Right lobe of liver (tissue), 6 donors: ENCODE results near the gene NAA15. TPM values are rescaled to one million over a fixed set of nuclear protein-coding genes. Genes with fewer than 3 reads are reported as not detected.
A peak's percentile ranks its signal among the peaks of the same experiment; 100 is the strongest.
"Not testable (repeated sequence)": the region's sequence is repeated elsewhere in the genome, so short reads cannot be mapped to it uniquely, and the experiment has no call there.

Experiments
- ATAC-seq, 4 donors: fragments of 200-7000 bp; cut with Tn5 transposase; one replicate each; pipeline ENCODE4 v1.9.1; 2020; ENCODE audit warnings: mild to moderate bottlenecking in 4 of 4, moderate library complexity in 4 of 4
- DNase-seq, 3 donors: peaks; one replicate each; pipeline ENCODE4 v3.0.0-alpha.2; 2020
- H3K27ac ChIP-seq, 3 donors: fragments of 200-600 bp; one replicate each; pipeline ENCODE4 v1.8.0; 2022
- H3K27me3 ChIP-seq, 2 donors: fragments of 200-600 bp; one replicate each; pipeline ENCODE4 v1.8.0; 2022
- H3K36me3 ChIP-seq, 4 donors: fragments of 200-600 bp; sonication (generic) in 1 of 4; one replicate each; pipeline versions ENCODE4 v1.5.1 to v1.8.0; 2017 to 2022; ENCODE audit warnings: control low read depth in 1 of 4
- H3K4me1 ChIP-seq, 4 donors: fragments of 200-600 bp; sonication (generic) in 1 of 4; one replicate each; pipeline versions ENCODE4 v1.5.1 to v1.8.0; 2017 to 2022; ENCODE audit warnings: control low read depth in 1 of 4
- H3K4me3 ChIP-seq, 3 donors: fragments of 200-600 bp; one replicate each; pipeline ENCODE4 v1.8.0; 2022
- H3K9me3 ChIP-seq, 4 donors: fragments of 200-600 bp; sonication (generic) in 1 of 4; one replicate each; pipeline versions ENCODE4 v1.5.1 to v1.8.0; 2017 to 2022; ENCODE audit warnings: control low read depth in 1 of 4
- POLR2A ChIP-seq: fragments of 450-650 bp; IDR thresholded peaks from one replicate; pipeline ENCODE4 v1.6.1; 2017; ENCODE audit warnings: antibody characterized with exemption, mild to moderate bottlenecking
- WGBS: methylation state at CpG from one replicate; pipeline ENCODE4 v1.1.6; 2018; ENCODE audit warnings: low coverage, low lambda C conversion rate; ENCODE audit not compliant: insufficient coverage; ENCODE audit errors: missing lambda C conversion rate; 5-methylcytosine and 5-hydroxymethylcytosine counted together
- intact Hi-C, 2 donors: fragments of 100-400 bp; cut with DNase I; formaldehyde crosslinking; loops; one replicate each; pipeline versions ENCODE4 v1.11.2 to v1.14.1; 2022
- small RNA-seq, 2 experiments: library from RNA; depleted of rRNA; stranded (forward); fragments of <200 nt; gene quantifications; one replicate each; pipeline ENCODE3, GENCODE V24; 2016
- total RNA-seq, 6 experiments: library from RNA; depleted of rRNA in 2 of 6; stranded (reverse); fragments of >200 nt in 2 of 6; fragmentation: NEBNext Ultra II Directional in 3 of 6; extraction: Animal tissue kit (Norgen Biotek cat#: 25700) in 3 of 6; gene quantifications; one replicate each; pipeline versions ENCODE4 v1.1.0 to v1.2.4, GENCODE V29; 2016 to 2023
- TF ChIP-seq, protein P1 (sequence below), 4 donors: fragments of 200-600 bp in 3 of 4; fragments of 450-650 bp in 1 of 4; IDR thresholded peaks; one replicate each; pipeline versions ENCODE4 v1.5.1 to v1.8.0; 2016 to 2022; ENCODE audit warnings: antibody characterized with exemption in 4 of 4, mild to moderate bottlenecking in 2 of 4
- donor health status: DM: no; HTN: yes; CAD: no.
- donor health status: DM: no; HTN: no; CAD: no.
- donor health status: DM: no; HTN: no; CAD: no.
- donor health status: DM: no; HTN: yes; CAD: no.
- donor health status: DM: no; HTN: yes; CAD: no.

NAA15 gene
- total RNA-seq, 6 experiments from 2014 or later, result 13.3 to 19.8 (median 16.5) TPM

DNA sequence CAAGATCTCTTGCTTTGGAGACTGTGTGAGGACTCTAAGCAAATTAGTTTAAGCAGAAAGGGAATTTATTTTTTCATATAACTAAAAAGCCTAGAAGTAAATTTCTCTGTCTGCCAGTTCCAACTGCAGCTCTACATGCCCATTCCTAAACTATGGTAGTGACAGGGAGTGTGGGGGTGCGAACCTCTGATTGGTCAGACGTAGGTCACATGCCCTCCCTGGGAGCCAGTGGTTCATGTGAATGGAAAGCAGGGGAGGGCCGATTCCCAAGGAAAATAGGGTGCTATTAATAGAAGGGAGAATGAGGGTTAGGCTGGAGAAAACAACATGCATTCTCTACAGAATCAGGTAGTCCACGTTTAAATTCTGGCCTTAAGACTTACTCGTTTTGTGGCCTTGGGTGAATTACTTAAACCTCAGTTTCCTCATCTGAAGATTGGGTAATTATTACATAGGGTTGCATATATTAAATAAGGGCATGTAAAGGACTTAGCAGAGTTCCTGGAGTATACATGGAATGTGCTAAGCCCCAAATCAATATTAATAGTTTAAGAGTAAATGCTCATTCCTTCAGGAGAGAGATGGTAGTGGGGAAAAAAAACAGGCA lies 159.8 kb downstream of the NAA15 start:
- H3K4me3 ChIP-seq, result no peak overlapping the region
- WGBS, result 81% methylated on average over 5 of the region's 5 CpGs
- DNase-seq (no peak), ATAC-seq (no peak)
- no peaks in the 10 kb centered on the region for H3K9me3 ChIP-seq
- no peak overlapping the region for H3K27ac ChIP-seq
- H3K36me3 ChIP-seq, result no peaks in the 10 kb centered on the region
- peaks cover 0 to 39% (median 2%) of the 10 kb centered on the region in 4 donors for H3K4me1 ChIP-seq
- intact Hi-C loops, result no loop called here
- TF ChIP-seq POLR2A, result no peak
- TF ChIP-seq, protein P1, sequence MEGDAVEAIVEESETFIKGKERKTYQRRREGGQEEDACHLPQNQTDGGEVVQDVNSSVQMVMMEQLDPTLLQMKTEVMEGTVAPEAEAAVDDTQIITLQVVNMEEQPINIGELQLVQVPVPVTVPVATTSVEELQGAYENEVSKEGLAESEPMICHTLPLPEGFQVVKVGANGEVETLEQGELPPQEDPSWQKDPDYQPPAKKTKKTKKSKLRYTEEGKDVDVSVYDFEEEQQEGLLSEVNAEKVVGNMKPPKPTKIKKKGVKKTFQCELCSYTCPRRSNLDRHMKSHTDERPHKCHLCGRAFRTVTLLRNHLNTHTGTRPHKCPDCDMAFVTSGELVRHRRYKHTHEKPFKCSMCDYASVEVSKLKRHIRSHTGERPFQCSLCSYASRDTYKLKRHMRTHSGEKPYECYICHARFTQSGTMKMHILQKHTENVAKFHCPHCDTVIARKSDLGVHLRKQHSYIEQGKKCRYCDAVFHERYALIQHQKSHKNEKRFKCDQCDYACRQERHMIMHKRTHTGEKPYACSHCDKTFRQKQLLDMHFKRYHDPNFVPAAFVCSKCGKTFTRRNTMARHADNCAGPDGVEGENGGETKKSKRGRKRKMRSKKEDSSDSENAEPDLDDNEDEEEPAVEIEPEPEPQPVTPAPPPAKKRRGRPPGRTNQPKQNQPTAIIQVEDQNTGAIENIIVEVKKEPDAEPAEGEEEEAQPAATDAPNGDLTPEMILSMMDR (IDR thresholded peaks at IDR 0.05), result no peak
- H3K27me3 ChIP-seq, result no peaks in the 10 kb centered on the region

DNA sequence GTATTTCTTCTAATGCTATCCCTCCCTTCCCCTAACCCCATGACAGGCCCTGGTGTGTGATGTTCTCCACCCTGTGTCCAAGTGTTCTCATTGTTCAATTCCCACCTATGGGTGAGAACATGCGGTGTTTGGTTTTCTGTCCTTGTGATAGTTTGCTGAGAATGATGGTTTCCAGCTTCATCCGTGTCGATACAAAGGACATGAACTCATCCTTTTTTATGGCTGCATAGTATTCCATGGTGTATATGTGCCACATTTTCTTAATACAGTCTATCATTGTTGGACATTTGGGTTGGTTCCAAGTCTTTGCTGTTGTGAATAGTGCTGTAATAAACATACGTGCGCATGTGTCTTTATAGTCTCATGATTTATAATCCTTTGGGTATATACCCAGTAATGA lies 163.2 kb downstream of the NAA15 start:
- 94% methylated on average over 5 of the region's 5 CpGs for WGBS
- DNase-seq, H3K9me3 ChIP-seq, H3K27ac ChIP-seq, H3K4me3 ChIP-seq, intact Hi-C loops, ATAC-seq, H3K36me3 ChIP-seq, H3K27me3 ChIP-seq: not testable (repeated sequence)
- peaks cover 0 to 28% (median 7%) of the 10 kb centered on the region in 4 donors for H3K4me1 ChIP-seq

DNA sequence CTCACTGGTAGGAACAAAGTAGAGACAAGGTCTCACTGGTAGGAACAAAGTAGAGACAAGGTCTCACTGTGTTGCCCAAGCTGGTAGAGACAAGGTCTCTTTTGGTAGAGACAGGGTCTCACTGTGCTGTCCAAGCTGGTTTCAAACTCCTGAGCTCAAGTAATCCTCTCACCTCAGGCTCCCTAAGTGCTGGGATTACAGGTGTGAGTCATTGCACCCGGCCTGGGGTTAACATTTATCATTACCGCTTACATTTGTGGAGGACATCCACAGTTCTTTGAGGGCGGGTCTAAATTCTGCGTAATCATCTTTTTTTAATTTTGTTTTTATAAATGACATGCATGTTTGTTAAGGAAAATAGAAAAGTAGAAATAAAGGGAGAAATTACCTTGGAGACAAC lies 164.6 kb downstream of the NAA15 start:
- H3K27me3 ChIP-seq, result no peaks in the 10 kb centered on the region
- H3K4me3 ChIP-seq, result no peak overlapping the region
- ATAC-seq (peak in 1 of 4 donors; percentile 45), DNase-seq (no peak)
- H3K4me1 ChIP-seq, result peaks cover 0 to 30% (median 11%) of the 10 kb centered on the region in 4 donors
- no peak overlapping the region for H3K27ac ChIP-seq
- H3K9me3 ChIP-seq, result no peaks in the 10 kb centered on the region
- TF ChIP-seq, protein P1 (IDR thresholded peaks at IDR 0.05), result no peak
- no peak for TF ChIP-seq POLR2A
- intact Hi-C loops, result no loop called here
- WGBS, result 90% methylated on average over 4 of the region's 4 CpGs
- no peaks in the 10 kb centered on the region for H3K36me3 ChIP-seq

DNA sequence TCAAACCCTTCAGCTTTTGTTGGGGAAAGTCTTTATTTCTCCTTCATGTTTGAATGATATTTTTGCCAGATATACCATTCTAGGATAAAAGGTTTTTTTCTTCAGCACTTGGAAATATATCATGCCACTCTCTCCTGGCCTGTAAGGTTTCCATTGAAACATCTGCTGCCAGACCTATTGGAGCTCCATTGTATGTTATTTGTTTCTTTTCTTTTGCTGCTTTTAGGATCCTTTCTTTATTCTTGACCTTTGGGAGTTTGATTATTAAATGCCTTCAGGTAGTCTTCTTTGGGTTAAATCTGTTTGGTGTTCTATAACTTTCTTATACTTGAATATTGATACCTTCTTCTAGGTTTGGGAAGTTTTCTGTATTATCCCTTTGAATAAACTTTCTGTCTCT lies 167.5 kb downstream of the NAA15 start:
- intact Hi-C loops, result not testable (repeated sequence)

DNA sequence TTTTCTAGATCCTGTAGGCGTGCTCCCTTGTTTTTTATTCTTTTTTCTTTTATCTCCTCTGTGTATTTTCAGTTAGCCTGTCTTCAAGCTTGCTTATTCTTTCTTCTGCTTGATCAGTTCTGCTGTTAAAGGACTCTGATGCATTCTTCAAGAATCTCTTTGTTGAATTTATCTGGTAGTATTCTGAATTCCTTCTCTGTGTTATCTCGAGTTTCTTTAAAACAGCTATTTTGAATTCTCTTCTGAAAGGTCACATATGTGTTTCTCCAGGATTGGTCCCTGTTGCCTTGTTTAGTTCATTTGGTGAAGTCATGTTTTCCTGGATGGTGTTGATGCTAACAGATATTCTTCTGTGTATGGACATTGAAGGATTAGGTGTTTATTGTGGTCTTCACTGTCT lies 167.9 kb downstream of the NAA15 start:
- WGBS, result 79% methylated on average over 2 of the region's 2 CpGs
- ATAC-seq, result no peak
- H3K27ac ChIP-seq, result peak overlapping the region in 1 of 3 donors; percentile 78
- no peaks in the 10 kb centered on the region for H3K27me3 ChIP-seq
- TF ChIP-seq POLR2A, result no peak
- TF ChIP-seq, protein P1 (IDR thresholded peaks at IDR 0.05), result no peak
- no peak for DNase-seq
- peaks cover 0 to 37% (median 11%) of the 10 kb centered on the region in 4 donors for H3K4me1 ChIP-seq
- no peaks in the 10 kb centered on the region for H3K9me3 ChIP-seq
- intact Hi-C loops, result no loop called here
- peaks cover 0 to 13% (median 0%) of the 10 kb centered on the region in 4 donors for H3K36me3 ChIP-seq
- no peak overlapping the region for H3K4me3 ChIP-seq

More for the DNA sequence above, 167.5 kb downstream of the NAA15 start:
- Histone ChIP-seq H3K36me3 (peaks cover 0 to 13% (median 0%) of the 10 kb centered on the region in 4 donors), H3K4me1 (peaks cover 0 to 37% (median 11%) of the 10 kb centered on the region in 4 donors), H3K27ac (peak overlapping the region in 1 of 3 donors; percentile 78)
- not testable (repeated sequence) for DNase-seq, H3K9me3 ChIP-seq, H3K4me3 ChIP-seq, ATAC-seq, H3K27me3 ChIP-seq

Small RNA genes lying within 50 kb of the gene (small RNA-seq; reads per million reads assigned to genes)
- 0 reads per million in 2 experiments for gene RF01225
- 0 reads per million in 2 experiments for gene RNU6-1074P
- 0 reads per million in 2 experiments for gene RNU6-1214P

Other genes with a start within 250 kb of the NAA15 start
- 10 to 100 TPM; 14.0 to 24.3 (median 16.7) TPM for gene ELF2, start 124.3 kb upstream of the NAA15 start, total RNA-seq
- under 1 TPM in 2 of 6 experiments, not detected in 4; 0.20 to 0.43 TPM for gene MGARP, start 21.3 kb upstream of the NAA15 start, total RNA-seq
- gene NDUFC1, start 972 bp downstream of the NAA15 start, total RNA-seq, result 10 to 100 TPM; 24.7 to 41.0 (median 32.1) TPM
- gene RAB33B, start 152.6 kb downstream of the NAA15 start, total RNA-seq, result 10 to 100 TPM; 10.9 to 15.1 (median 12.1) TPM